ENCODE measurements around the gene TULP3.
A peak's percentile ranks its signal among the peaks of the same experiment; 100 is the strongest.
"Not testable (repeated sequence)": the region's sequence is repeated elsewhere in the genome, so short reads cannot be mapped to it uniquely, and the experiment has no call there.

The TULP3 gene
- 10.6 to 15.2 reads per million in 2 experiments for total RNA-seq

GRCh38 chr12:2890388-2891239 is at the start of gene TULP3:
TSS of gene TULP3 (plus strand) at chr12:2890891. CDS start at chr12:2890948, 57 bp downstream.
- peak; percentile 98 for DNase-seq (ENCODE audit: low read depth)

- DNase-seq (ENCODE audit: low read depth): no peak
These were observed 49.5 kb upstream of the TULP3 start for GRCh38 chr12:2841056-2841650.

GRCh38 chr12:2842948-2843347 is 47.7 kb upstream of the TULP3 start:
- DNase-seq (ENCODE audit: low read depth): no peak

- DNase-seq (ENCODE audit: low read depth): no peak
These were observed 45.9 kb upstream of the TULP3 start for GRCh38 chr12:2844786-2845185.

GRCh38 chr12:2845280-2845679 is 45.4 kb upstream of the TULP3 start:
- no peak for DNase-seq (ENCODE audit: low read depth)

GRCh38 chr12:2851931-2852330 is 38.8 kb upstream of the TULP3 start:
- no peak for DNase-seq (ENCODE audit: low read depth)

GRCh38 chr12:2853626-2854025 is 37.1 kb upstream of the TULP3 start:
- no peak for DNase-seq (ENCODE audit: low read depth)

- DNase-seq (ENCODE audit: low read depth): no peak
These were observed 35.8 kb upstream of the TULP3 start for GRCh38 chr12:2854669-2855453.

GRCh38 chr12:2855546-2855945 is 35.1 kb upstream of the TULP3 start:
- DNase-seq (ENCODE audit: low read depth): no peak

- no peak for DNase-seq (ENCODE audit: low read depth)
These were observed 34.6 kb upstream of the TULP3 start for GRCh38 chr12:2856051-2856450.

- DNase-seq (ENCODE audit: low read depth): no peak
These were observed 33.7 kb upstream of the TULP3 start, which contains the start of gene TEX52 for GRCh38 chr12:2857021-2857431. TSS of gene TEX52 (minus strand) at chr12:2857039. CDS start at chr12:2857026, 13 bp downstream.

- no peak for DNase-seq (ENCODE audit: low read depth)
These were observed 33.1 kb upstream of the TULP3 start for GRCh38 chr12:2857576-2857975.

- DNase-seq (ENCODE audit: low read depth): no peak
These were observed 32.4 kb upstream of the TULP3 start for GRCh38 chr12:2858334-2858733.

GRCh38 chr12:2858944-2859421 is 31.7 kb upstream of the TULP3 start:
- no peak for DNase-seq (ENCODE audit: low read depth)

GRCh38 chr12:2860170-2860569 is 30.5 kb upstream of the TULP3 start:
- no peak for DNase-seq (ENCODE audit: low read depth)

GRCh38 chr12:2862876-2863275 is 27.8 kb upstream of the TULP3 start:
- no peak for DNase-seq (ENCODE audit: low read depth)

- DNase-seq (ENCODE audit: low read depth): not testable (repeated sequence)
These were observed 27.3 kb upstream of the TULP3 start for GRCh38 chr12:2863402-2863801.

GRCh38 chr12:2864198-2864597 is 26.5 kb upstream of the TULP3 start:
- DNase-seq (ENCODE audit: low read depth): no peak

GRCh38 chr12:2868986-2869632 is 21.6 kb upstream of the TULP3 start:
- DNase-seq (ENCODE audit: low read depth): not testable (repeated sequence)

- no peak for DNase-seq (ENCODE audit: low read depth)
These were observed 14.2 kb upstream of the TULP3 start for GRCh38 chr12:2876431-2877046.
